ENCODE results near the gene GDF15.

Gene GDF15

GRCh38 chr19:18438331-18439024 is 52.5 kb downstream of the GDF15 start (continued):
- TF ChIP-seq, protein P1, sequence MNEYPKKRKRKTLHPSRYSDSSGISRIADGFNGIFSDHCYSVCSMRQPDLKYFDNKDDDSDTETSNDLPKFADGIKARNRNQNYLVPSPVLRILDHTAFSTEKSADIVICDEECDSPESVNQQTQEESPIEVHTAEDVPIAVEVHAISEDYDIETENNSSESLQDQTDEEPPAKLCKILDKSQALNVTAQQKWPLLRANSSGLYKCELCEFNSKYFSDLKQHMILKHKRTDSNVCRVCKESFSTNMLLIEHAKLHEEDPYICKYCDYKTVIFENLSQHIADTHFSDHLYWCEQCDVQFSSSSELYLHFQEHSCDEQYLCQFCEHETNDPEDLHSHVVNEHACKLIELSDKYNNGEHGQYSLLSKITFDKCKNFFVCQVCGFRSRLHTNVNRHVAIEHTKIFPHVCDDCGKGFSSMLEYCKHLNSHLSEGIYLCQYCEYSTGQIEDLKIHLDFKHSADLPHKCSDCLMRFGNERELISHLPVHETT (tag by site-specific recombination; IDR thresholded peaks at IDR 0.05) = 0 out of 2 replicates have a peak, but pooled peaks have one; percentile 35
- TF ChIP-seq ZNF776 (tag by site-specific recombination; IDR thresholded peaks at IDR 0.05; ENCODE audit: borderline replicate concordance) (no peak), ZNF280C (tag by site-specific recombination; IDR thresholded peaks at IDR 0.05) (no peak), BCL11B (tag by site-specific recombination; IDR thresholded peaks at IDR 0.05; ENCODE audit: low read depth) (no peak), ZNF341 (tag by site-specific recombination; IDR thresholded peaks at IDR 0.05; ENCODE audit: low read depth) (peak; percentile 98), BCL11A (tag by site-specific recombination; IDR thresholded peaks at IDR 0.05; ENCODE audit: low read depth) (peak; percentile 34; the same call in 1 of the 2 replicates), ZNF660 (tag by site-specific recombination; IDR thresholded peaks at IDR 0.05) (peak; percentile 79), TSHZ1 (tag by site-specific recombination; IDR thresholded peaks at IDR 0.05; ENCODE audit: borderline replicate concordance) (peak; percentile 25; the same call in 1 of the 2 replicates), ZNF324 (tag by site-specific recombination; IDR thresholded peaks at IDR 0.05) (peak; percentile 78), MZF1 (tag by site-specific recombination; IDR thresholded peaks at IDR 0.05; ENCODE audit: borderline replicate concordance) (peak; percentile 92), ZBTB7A (tag by site-specific recombination; IDR thresholded peaks at IDR 0.05; ENCODE audit: low read depth) (0 out of 2 replicates have a peak, but pooled peaks have one; percentile 34), ZNF146 (tag by site-specific recombination; IDR thresholded peaks at IDR 0.05) (no peak), ZFHX2 (tag by site-specific recombination; conservative IDR thresholded peaks at IDR 0.05) (peak; percentile 97), ZNF837 (tag by site-specific recombination; IDR thresholded peaks at IDR 0.05) (peak; percentile 79), GLI4 (tag by site-specific recombination; IDR thresholded peaks at IDR 0.05) (0 out of 2 replicates have a peak, but pooled peaks have one; percentile 30), ZBTB48 (tag by site-specific recombination; IDR thresholded peaks at IDR 0.05) (peak; percentile 97), SP7 (tag by site-specific recombination; IDR thresholded peaks at IDR 0.05) (peak; percentile 94), INSM2 (tag by site-specific recombination; IDR thresholded peaks at IDR 0.05) (peak; percentile 68; the same call in 1 of the 2 replicates), PRDM10 (tag by site-specific recombination; IDR thresholded peaks at IDR 0.05) (peak; percentile 91), KLF7 (tag by site-specific recombination; IDR thresholded peaks at IDR 0.05; ENCODE audit: borderline replicate concordance) (peak; percentile 86; the same call in 1 of the 2 replicates), ZBTB20 (tag by site-specific recombination; IDR thresholded peaks at IDR 0.05) (peak; percentile 97), ZBTB8A (tag by site-specific recombination; IDR thresholded peaks at IDR 0.05) (peak; percentile 90)
- TF ChIP-seq, protein P2, sequence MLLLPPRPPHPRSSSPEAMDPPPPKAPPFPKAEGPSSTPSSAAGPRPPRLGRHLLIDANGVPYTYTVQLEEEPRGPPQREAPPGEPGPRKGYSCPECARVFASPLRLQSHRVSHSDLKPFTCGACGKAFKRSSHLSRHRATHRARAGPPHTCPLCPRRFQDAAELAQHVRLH (tag by site-specific recombination; IDR thresholded peaks at IDR 0.05) = no peak
- TF ChIP-seq, protein P3, sequence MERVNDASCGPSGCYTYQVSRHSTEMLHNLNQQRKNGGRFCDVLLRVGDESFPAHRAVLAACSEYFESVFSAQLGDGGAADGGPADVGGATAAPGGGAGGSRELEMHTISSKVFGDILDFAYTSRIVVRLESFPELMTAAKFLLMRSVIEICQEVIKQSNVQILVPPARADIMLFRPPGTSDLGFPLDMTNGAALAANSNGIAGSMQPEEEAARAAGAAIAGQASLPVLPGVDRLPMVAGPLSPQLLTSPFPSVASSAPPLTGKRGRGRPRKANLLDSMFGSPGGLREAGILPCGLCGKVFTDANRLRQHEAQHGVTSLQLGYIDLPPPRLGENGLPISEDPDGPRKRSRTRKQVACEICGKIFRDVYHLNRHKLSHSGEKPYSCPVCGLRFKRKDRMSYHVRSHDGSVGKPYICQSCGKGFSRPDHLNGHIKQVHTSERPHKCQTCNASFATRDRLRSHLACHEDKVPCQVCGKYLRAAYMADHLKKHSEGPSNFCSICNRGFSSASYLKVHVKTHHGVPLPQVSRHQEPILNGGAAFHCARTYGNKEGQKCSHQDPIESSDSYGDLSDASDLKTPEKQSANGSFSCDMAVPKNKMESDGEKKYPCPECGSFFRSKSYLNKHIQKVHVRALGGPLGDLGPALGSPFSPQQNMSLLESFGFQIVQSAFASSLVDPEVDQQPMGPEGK (tag by site-specific recombination; IDR thresholded peaks at IDR 0.05) = peak; percentile 98
